SIG-M5 (cell line): ENCODE results near the gene PAK1.

Source experiments
- DNase-seq: peaks from one replicate; lab custom pipeline; 2025; lab: John Stamatoyannopoulos, UW

Gene PAK1

GRCh38 chr11:77371646-77372045, 102.2 kb downstream of the PAK1 start:
- DNase-seq, result no peak

- no peak for DNase-seq
Observed at GRCh38 chr11:77370217-77370616, 103.7 kb downstream of the PAK1 start.

- no peak for DNase-seq
Observed at GRCh38 chr11:77361184-77361583, 112.7 kb downstream of the PAK1 start.

DNA sequence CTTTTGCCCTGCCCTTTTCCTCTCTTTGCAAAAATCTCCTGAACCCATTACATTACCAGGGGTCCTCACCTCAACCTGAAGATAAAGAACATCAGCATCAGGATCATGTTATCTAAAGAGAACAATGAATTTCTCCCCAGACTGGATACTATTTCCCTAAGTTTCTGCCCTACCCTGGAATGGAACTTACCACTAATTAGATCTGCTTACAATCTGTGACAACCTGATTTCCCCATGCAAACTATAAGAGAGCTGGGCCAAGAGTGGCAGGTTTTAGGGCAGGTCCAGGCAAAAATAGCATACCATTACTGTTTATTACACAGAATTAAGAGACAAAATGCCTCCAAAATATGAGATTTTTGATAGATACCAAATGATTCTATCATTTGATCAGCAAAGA, 114.4 kb downstream of the PAK1 start:
- DNase-seq, result no peak

DNA sequence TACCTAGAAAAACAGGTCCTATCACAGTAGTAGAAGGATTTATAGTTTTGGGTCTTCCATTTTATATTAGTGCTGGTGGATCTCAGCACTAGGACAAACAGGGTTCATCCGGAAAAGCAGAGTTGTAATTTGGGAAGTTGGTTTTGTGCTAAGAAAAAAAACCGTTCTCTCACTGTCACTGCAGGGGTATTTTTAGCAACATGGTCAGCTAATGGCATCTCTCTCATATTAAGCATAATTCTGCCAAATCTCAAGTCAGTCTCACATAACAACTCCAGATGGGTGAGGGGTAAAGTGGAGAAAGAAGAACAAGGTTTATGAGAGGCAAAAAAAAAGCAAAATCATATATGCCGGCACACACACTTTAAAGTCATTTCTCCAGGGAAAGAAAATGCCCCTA, 120.8 kb downstream of the PAK1 start:
- no peak for DNase-seq

DNA sequence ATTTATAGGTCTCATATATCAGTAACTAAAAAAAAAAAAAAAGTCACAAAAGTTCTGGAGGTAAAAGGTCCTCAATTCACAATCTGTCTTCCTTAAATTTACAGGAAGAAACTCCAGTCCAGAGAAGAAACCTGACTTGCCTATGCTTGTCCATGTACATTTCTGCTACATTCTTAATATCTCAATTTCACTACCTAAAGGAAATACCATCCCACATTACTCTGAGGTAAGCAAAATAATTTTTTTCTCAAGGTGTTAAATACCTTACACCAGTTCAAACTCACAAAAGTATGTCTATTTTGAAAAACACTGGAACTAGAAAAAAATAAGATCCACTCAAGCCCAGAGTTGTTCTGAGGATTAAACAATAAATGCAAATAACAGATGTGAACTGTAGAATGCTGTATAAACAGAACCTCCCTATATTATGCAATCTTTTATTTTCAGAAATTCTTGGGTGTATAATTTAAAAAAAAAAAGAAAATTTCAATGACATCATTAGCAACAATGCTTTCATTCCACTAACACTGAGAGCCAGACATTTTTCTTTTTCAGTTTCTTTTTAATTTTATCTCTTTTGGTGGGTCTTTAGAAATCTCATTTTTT, 122.5 kb downstream of the PAK1 start:
- DNase-seq, result no peak

DNA sequence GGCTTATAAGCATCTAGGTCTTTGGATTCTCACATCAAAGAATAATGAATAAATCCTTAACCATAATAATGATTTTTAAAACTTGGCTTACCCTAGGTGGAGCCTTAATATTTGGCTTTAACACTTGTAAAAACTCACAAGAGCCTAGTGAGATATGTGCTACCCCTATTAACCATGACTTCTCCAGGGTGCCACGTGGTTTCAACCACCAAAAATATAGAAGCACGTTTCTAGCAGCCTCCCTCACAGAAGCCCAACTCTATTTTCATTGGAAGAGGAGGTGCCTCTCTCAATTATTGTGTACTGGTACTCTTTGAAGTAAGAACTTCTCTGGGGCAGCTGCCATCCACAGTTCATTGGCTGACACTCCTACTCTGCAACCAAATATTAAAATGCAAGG, 125.9 kb downstream of the PAK1 start:
- no peak for DNase-seq

DNA sequence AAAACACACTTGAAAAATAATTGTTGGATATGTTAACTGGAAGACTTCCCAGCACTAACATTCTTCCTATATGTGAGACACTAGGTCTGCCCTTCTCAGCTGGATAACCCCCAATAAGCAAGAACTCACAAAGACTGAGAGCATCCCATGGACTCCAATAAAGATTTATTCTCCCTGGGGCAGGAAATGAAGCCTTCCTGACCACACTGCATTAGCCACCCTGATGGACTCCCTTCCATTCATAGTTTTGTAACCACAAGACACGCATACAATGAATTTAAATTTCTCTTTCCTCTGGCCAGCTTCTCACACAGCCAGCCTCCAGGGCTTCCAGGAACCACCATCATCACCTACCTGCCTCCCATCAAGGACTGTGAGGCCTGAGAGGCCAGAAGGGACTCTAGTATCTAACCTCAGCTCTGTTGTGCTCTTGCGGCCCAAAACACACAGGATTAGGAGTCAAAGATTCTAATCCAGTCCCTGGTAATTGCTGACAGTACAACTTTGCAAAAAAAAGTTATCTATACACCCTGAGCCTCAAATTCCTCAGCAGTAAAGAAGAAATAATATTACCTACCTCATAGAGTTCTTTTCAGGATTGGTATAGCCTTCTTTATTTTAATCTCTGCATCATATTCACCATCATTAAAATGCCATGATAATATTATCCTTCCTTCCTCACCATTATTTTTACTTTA, 126.8 kb downstream of the PAK1 start:
- no peak for DNase-seq

- DNase-seq, result no peak
Observed at GRCh38 chr11:77345621-77346020, 128.3 kb downstream of the PAK1 start.

GRCh38 chr11:77340501-77340900, 133.4 kb downstream of the PAK1 start:
- no peak for DNase-seq

DNA sequence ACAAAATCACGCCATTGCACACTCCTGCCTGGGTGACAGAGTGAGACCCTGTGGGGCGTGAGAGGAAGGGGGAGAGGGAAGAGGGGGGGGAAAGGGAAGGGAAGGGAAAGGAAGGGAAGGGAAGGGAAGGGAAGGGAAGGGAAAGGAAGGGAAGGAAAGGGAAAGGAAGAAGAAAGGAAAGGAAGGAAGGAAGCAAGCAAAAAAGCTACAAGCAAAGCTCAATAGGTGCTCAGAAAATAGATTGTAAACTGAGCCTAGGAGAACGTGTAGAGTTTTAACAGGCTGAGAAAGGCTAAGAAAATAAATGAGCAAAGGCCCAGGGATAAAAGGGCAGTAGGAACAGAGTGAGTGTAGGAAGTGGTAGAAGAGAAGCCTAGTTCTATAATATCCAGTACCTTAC, 141.6 kb downstream of the PAK1 start:
- no peak for DNase-seq

- no peak for DNase-seq
Observed at GRCh38 chr11:77325159-77325558, 148.7 kb downstream of the PAK1 start.

- DNase-seq, result no peak
Observed at GRCh38 chr11:77324508-77324907, 149.4 kb downstream of the PAK1 start.

GRCh38 chr11:77322926-77323590, 150.8 kb downstream of the PAK1 start:
- DNase-seq, result no peak

DNA sequence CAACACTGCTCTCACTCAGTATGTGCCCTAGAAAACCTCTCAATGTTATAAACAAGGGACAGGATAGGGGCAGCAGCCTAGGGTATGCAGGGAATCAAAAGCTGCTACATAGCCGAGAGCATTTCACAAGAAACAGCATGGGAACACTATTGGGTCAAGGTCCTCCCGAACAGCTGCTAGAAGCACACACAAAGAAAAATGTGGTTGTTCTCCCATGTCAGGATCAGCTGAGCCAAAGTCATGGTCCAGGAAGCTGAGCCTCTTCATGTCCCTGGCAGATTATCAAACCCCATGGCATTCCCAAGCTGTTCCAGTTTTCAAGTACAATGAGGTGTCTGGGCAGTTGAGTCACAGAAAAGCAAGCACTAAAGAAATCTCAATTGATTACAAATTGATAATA, 151.4 kb downstream of the PAK1 start:
- DNase-seq, result no peak

- no peak for DNase-seq
Observed at GRCh38 chr11:77320351-77320750, 153.5 kb downstream of the PAK1 start.

DNA sequence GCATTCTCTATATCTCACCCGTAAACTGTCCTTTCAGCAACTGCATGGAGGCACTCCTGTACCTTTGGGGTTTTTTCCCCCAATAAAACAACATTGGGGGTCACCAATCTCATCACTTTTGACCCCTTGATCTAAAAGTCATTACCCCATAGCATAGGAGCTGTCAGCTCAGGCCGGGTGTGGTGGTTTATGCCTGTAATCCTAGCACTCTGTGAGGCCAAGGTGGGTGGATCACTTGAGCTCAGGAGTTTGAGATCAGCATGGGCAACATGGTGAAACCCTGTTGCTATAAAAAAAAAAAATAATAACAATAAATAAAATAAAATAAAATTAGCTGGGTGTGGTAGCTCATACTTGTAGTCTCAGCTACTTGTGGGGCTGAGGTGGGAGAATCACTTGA, 155.3 kb downstream of the PAK1 start:
- DNase-seq, result no peak

- DNase-seq, result no peak
Observed at GRCh38 chr11:77316733-77317342, 157.1 kb downstream of the PAK1 start.

DNA sequence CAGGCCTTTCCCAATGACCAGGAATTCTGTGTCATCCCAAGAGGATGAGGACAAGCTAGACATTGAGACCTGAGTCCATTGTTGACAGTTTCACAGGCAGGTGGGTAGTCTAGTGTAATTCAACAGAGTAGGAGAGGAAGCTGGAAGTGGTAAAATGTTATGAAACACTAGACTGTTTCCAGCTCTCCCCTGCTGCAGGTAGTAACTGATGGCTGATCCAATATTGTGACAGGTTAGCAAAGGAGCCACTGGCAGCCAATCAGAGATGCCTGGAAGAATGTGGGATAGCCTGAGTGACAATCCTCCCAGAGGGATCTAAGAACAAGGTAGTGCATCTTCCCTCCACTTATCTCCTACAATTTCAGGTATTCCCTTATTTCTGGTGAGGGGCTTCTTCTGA, 161.8 kb downstream of the PAK1 start:
- no peak for DNase-seq

GRCh38 chr11:77311701-77312100, 162.2 kb downstream of the PAK1 start:
- no peak for DNase-seq

GRCh38 chr11:77310721-77311120, 163.2 kb downstream of the PAK1 start:
- no peak for DNase-seq

GRCh38 chr11:77309401-77310085, 164.4 kb downstream of the PAK1 start:
- no peak for DNase-seq

- DNase-seq, result no peak
Observed at GRCh38 chr11:77308838-77309237, 165.1 kb downstream of the PAK1 start.
